H9 (cell line): ENCODE measurements around the gene STPG1. TPM values are rescaled to one million over a fixed set of nuclear protein-coding genes. Genes with fewer than 3 reads are reported as not detected.
A peak's percentile ranks its signal among the peaks of the same experiment; 100 is the strongest.

Experiments used
- DNase-seq: peaks from one replicate; pipeline ENCODE4 v3.0.0-alpha.2; 2017
- H2AFZ ChIP-seq: one replicate; pipeline ENCODE4 v1.6.1; 2013; ENCODE audit warnings: mild to moderate bottlenecking, low read length, control low read depth, moderate library complexity
- H2AK5ac ChIP-seq: 2 replicates; pipeline ENCODE4 v1.6.1; 2013; ENCODE audit warnings: low read length, control low read depth, mixed read lengths; ENCODE audit not compliant: insufficient read length
- H2BK120ac ChIP-seq: one replicate; pipeline ENCODE4 v1.6.1; 2013; ENCODE audit warnings: low read depth, mild to moderate bottlenecking, low read length, control low read depth, inconsistent platforms; ENCODE audit not compliant: poor library complexity, severe bottlenecking
- H2BK12ac ChIP-seq: 2 replicates; pipeline ENCODE4 v1.6.1; 2013; ENCODE audit warnings: low read length, control low read depth, mixed read lengths, low read depth; ENCODE audit not compliant: insufficient read length
- H2BK15ac ChIP-seq: 2 replicates; pipeline ENCODE4 v1.6.1; 2013; ENCODE audit warnings: low read depth, low read length, control low read depth
- H2BK20ac ChIP-seq: one replicate; pipeline ENCODE4 v1.6.1; 2013; ENCODE audit warnings: low read depth, mild to moderate bottlenecking, low read length, control low read depth, inconsistent platforms; ENCODE audit not compliant: poor library complexity, severe bottlenecking
- H2BK5ac ChIP-seq: 2 replicates; pipeline ENCODE4 v1.6.1; 2013; ENCODE audit warnings: low read length, control low read depth, mixed read lengths; ENCODE audit not compliant: insufficient read length
- H3K14ac ChIP-seq: 2 replicates; pipeline ENCODE4 v1.6.1; 2013; ENCODE audit warnings: low read length, control low read depth; ENCODE audit not compliant: insufficient read depth
- H3K18ac ChIP-seq: 2 replicates; pipeline ENCODE4 v1.6.1; 2013; ENCODE audit warnings: low read depth, mild to moderate bottlenecking, mixed read lengths, low read length, control low read depth; ENCODE audit not compliant: insufficient read length
- H3K23ac ChIP-seq: 2 replicates; pipeline ENCODE4 v1.6.1; 2013; ENCODE audit warnings: low read length, control low read depth, mixed read lengths, low read depth; ENCODE audit not compliant: insufficient read length
- H3K23me2 ChIP-seq: 2 replicates; pipeline ENCODE4 v1.6.1; 2013; ENCODE audit warnings: low read depth, mild to moderate bottlenecking, mixed read lengths, low read length, control low read depth; ENCODE audit not compliant: insufficient read length, poor library complexity, severe bottlenecking
- H3K27ac ChIP-seq: 2 replicates; pipeline ENCODE4 v1.5.1; 2013; ENCODE audit warnings: low read length, control low read depth, mixed read lengths, low read depth; ENCODE audit not compliant: insufficient read length
- H3K27me3 ChIP-seq: 2 replicates; pipeline ENCODE4 v1.6.1; 2013; ENCODE audit warnings: low read length, control low read depth, inconsistent platforms; ENCODE audit not compliant: insufficient read depth
- H3K4ac ChIP-seq: 2 replicates; pipeline ENCODE4 v1.6.1; 2013; ENCODE audit warnings: low read depth, mild to moderate bottlenecking, control low read depth, inconsistent platforms, low read length, moderate library complexity
- H3K4me1 ChIP-seq: 2 replicates; pipeline ENCODE4 v1.6.1; 2013; ENCODE audit warnings: low read length, control low read depth, inconsistent platforms; ENCODE audit not compliant: insufficient read depth
- H3K4me2 ChIP-seq: 2 replicates; pipeline ENCODE4 v1.6.1; 2013; ENCODE audit warnings: low read length, control low read depth, mixed read lengths; ENCODE audit not compliant: insufficient read length, insufficient read depth
- H3K56ac ChIP-seq: 2 replicates; pipeline ENCODE4 v1.6.1; 2013; ENCODE audit warnings: low read depth, mild to moderate bottlenecking, mixed read lengths, low read length, control low read depth; ENCODE audit not compliant: insufficient read length
- H3K79me1 ChIP-seq: 2 replicates; pipeline ENCODE4 v1.6.1; 2013; ENCODE audit warnings: low read depth, mild to moderate bottlenecking, moderate library complexity, low read length, control low read depth, inconsistent platforms; ENCODE audit not compliant: insufficient read depth, poor library complexity, severe bottlenecking
- H3K79me2 ChIP-seq: 2 replicates; pipeline ENCODE4 v1.6.1; 2013; ENCODE audit warnings: low read length, control low read depth, inconsistent platforms; ENCODE audit not compliant: insufficient read depth
- H3K9ac ChIP-seq: 2 replicates; pipeline ENCODE4 v1.6.1; 2013; ENCODE audit warnings: low read length, control low read depth, mixed read lengths; ENCODE audit not compliant: insufficient read length; ENCODE audit errors: extremely low read depth
- H3K9me3 ChIP-seq: one replicate; pipeline ENCODE4 v1.6.1; 2013; ENCODE audit warnings: low read depth, low read length, inconsistent platforms; ENCODE audit not compliant: control insufficient read depth
- H3T11ph ChIP-seq: one replicate; pipeline ENCODE4 v1.6.1; 2013; ENCODE audit warnings: mild to moderate bottlenecking, low read length, control low read depth, inconsistent platforms
- H4K20me1 ChIP-seq: one replicate; pipeline ENCODE4 v1.6.1; 2013; ENCODE audit not compliant: control insufficient read depth, insufficient read length, insufficient read depth
- H4K5ac ChIP-seq: 2 replicates; pipeline ENCODE4 v1.6.1; 2013; ENCODE audit warnings: low read depth, mild to moderate bottlenecking, mixed read lengths, low read length, control low read depth; ENCODE audit not compliant: insufficient read length
- H4K8ac ChIP-seq: replicated peaks from 2 replicates; pipeline ENCODE4 v1.6.1; 2013; ENCODE audit warnings: low read length, control low read depth, mixed read lengths, low read depth; ENCODE audit not compliant: insufficient read length
- H4K91ac ChIP-seq: 2 replicates; pipeline ENCODE4 v1.6.1; 2013; ENCODE audit warnings: low read depth, mild to moderate bottlenecking, moderate library complexity, mixed read lengths, low read length, control low read depth; ENCODE audit not compliant: insufficient read length
- H3K27ac Mint-ChIP-seq, 3 experiments: 2 replicates in 2 of 3; 3 replicates in 1 of 3; pipeline ENCODE4 v1.8.0; 2020 to 2021; ENCODE audit warnings: mixed read lengths in 3 of 3, mild to moderate bottlenecking in 1 of 3, moderate library complexity in 1 of 3
- H3K27me3 Mint-ChIP-seq: 2 replicates; pipeline ENCODE4 v1.8.0; 2021; ENCODE audit warnings: low read depth, mild to moderate bottlenecking, moderate library complexity, mixed read lengths
- H3K36me3 Mint-ChIP-seq, 3 experiments: 2 replicates in 2 of 3; 3 replicates in 1 of 3; pipeline ENCODE4 v1.8.0; 2020 to 2021; ENCODE audit warnings: low read depth in 3 of 3, mixed read lengths in 3 of 3; ENCODE audit not compliant: insufficient read depth in 1 of 3
- H3K4me1 Mint-ChIP-seq, 2 experiments: 2 replicates each; pipeline ENCODE4 v1.8.0; 2020; ENCODE audit warnings: mixed read lengths in 2 of 2
- H3K4me3 Mint-ChIP-seq, 2 experiments: 2 replicates in 1 of 2; 3 replicates in 1 of 2; pipeline ENCODE4 v1.8.0; 2020 to 2021; ENCODE audit warnings: mild to moderate bottlenecking in 2 of 2, mixed read lengths in 2 of 2, moderate library complexity in 1 of 2
- H3K9me3 Mint-ChIP-seq, 2 experiments: 2 replicates in 1 of 2; 3 replicates in 1 of 2; pipeline ENCODE4 v1.8.0; 2020; ENCODE audit warnings: mild to moderate bottlenecking in 2 of 2, mixed read lengths in 2 of 2, moderate library complexity in 1 of 2
- CTCF ChIP-seq: fragments of 200-600 bp; sonication (generic); conservative IDR thresholded peaks from 3 replicates; pipeline ENCODE4 v1.8.0; 2021; ENCODE audit warnings: antibody characterized with exemption, mild to moderate bottlenecking
- WGBS: extraction: QIAGEN DNeasy Blood & Tissue Kit; methylation state at CpG from one replicate; pipeline ENCODE4 v1.1.7; 2013; ENCODE audit warnings: missing lambda C conversion rate, low lambda C conversion rate, mixed read lengths; ENCODE audit not compliant: insufficient read length; ENCODE audit errors: extremely low coverage; 5-methylcytosine and 5-hydroxymethylcytosine counted together
- total RNA-seq: library from RNA; stranded (reverse); gene quantifications from 2 replicates; pipeline ENCODE4 v1.2.1, GENCODE V29; 2021

The STPG1 gene
- total RNA-seq, 1 experiment from 2014 or later: 8.3 TPM

GRCh38 chr1:24344090-24344742 lies 69.4 kb downstream of the STPG1 start:
- Histone ChIP-seq H2BK20ac (no peak overlapping the region), H2AFZ (no peak overlapping the region), H4K20me1 (no peaks in the 10 kb centered on the region), H4K5ac (no peak overlapping the region), H3K23ac (no peak overlapping the region), H3K27ac (no peak overlapping the region), H3K4me2 (no peak overlapping the region), H3K56ac (no peak overlapping the region), H3T11ph (no peak overlapping the region), H3K14ac (no peak overlapping the region), H3K23me2 (no peaks in the 10 kb centered on the region), H3K9me3 (no peaks in the 10 kb centered on the region), H4K8ac (no peak overlapping the region), H4K91ac (no peak overlapping the region), H3K4ac (no peak overlapping the region), H3K27me3 (no peaks in the 10 kb centered on the region), H2BK12ac (no peak overlapping the region), H3K18ac (no peak overlapping the region), H2BK15ac (no peak overlapping the region), H3K4me1 (peaks cover 2% of the 10 kb centered on the region; the same call in 1 of the 2 replicates), H3K79me2 (no peaks in the 10 kb centered on the region), H2BK120ac (no peak overlapping the region), H2BK5ac (no peak overlapping the region), H2AK5ac (no peak overlapping the region), H3K9ac (no peak overlapping the region), H3K79me1 (no peaks in the 10 kb centered on the region)
- peak overlapping the region in 1 of 2 experiments; percentile 58; a peak in 1 of 5 replicates for H3K4me3 Mint-ChIP-seq
- DNase-seq: no peak
- H3K36me3 Mint-ChIP-seq: no peaks in the 10 kb centered on the region
- no peak for TF ChIP-seq CTCF
- no CpG with 5 or more reads among the region's 8 CpGs for WGBS
- no peaks in the 10 kb centered on the region; a peak in 2 of 5 replicates for H3K9me3 Mint-ChIP-seq
- peaks cover 23 to 38% of the 10 kb centered on the region in 2 experiments for H3K4me1 Mint-ChIP-seq
- peak overlapping the region in 1 of 3 experiments; percentile 59; a peak in 1 of 7 replicates for H3K27ac Mint-ChIP-seq
- peaks cover 5% of the 10 kb centered on the region for H3K27me3 Mint-ChIP-seq
